Left ventricle myocardium inferior (tissue), 1 donor: ENCODE measurements around the gene PDZRN3. TPM values are rescaled to one million over a fixed set of nuclear protein-coding genes. Genes with fewer than 3 reads are reported as not detected.

ENCODE experiments used
- DNase-seq: peaks from one replicate; pipeline ENCODE4 v3.0.0-alpha.2; 2020
- H3K27ac ChIP-seq: fragments of 200-600 bp; replicated peaks from 2 replicates; pipeline ENCODE4 v1.8.0; 2021
- H3K27me3 ChIP-seq: fragments of 200-600 bp; 2 replicates; pipeline ENCODE4 v1.8.0; 2021; ENCODE audit warnings: low read depth
- H3K36me3 ChIP-seq: fragments of 200-600 bp; 2 replicates; pipeline ENCODE4 v1.8.0; 2021
- H3K4me1 ChIP-seq: fragments of 200-600 bp; 2 replicates; pipeline ENCODE4 v1.8.0; 2021
- H3K4me3 ChIP-seq: fragments of 200-600 bp; 2 replicates; pipeline ENCODE4 v1.8.0; 2021; ENCODE audit warnings: mild to moderate bottlenecking, moderate library complexity
- H3K9me3 ChIP-seq: fragments of 200-600 bp; replicated peaks from 2 replicates; pipeline ENCODE4 v1.8.0; 2021
- intact Hi-C: fragments of 100-400 bp; cut with micrococcal nuclease; formaldehyde crosslinking; loops from one replicate; pipeline ENCODE4 v1.11.0; 2022
- total RNA-seq: library from RNA; stranded (reverse); fragmentation: NEBNext Ultra II Directional; extraction: Animal tissue kit (Norgen Biotek cat#: 25700); gene quantifications from one replicate; pipeline ENCODE4 v1.2.1, GENCODE V29; 2021
- TF ChIP-seq, protein P1 (sequence below): fragments of 200-600 bp; IDR thresholded peaks from 2 replicates; pipeline ENCODE4 v1.8.0; 2021; ENCODE audit warnings: antibody characterized with exemption, mild to moderate bottlenecking, borderline replicate concordance
- donor health status: DM: no; HTN: yes; CAD: no; lungs with severe emphysema.

PDZRN3 gene
- total RNA-seq, 1 donor from 2014 or later: 114 TPM

DNA sequence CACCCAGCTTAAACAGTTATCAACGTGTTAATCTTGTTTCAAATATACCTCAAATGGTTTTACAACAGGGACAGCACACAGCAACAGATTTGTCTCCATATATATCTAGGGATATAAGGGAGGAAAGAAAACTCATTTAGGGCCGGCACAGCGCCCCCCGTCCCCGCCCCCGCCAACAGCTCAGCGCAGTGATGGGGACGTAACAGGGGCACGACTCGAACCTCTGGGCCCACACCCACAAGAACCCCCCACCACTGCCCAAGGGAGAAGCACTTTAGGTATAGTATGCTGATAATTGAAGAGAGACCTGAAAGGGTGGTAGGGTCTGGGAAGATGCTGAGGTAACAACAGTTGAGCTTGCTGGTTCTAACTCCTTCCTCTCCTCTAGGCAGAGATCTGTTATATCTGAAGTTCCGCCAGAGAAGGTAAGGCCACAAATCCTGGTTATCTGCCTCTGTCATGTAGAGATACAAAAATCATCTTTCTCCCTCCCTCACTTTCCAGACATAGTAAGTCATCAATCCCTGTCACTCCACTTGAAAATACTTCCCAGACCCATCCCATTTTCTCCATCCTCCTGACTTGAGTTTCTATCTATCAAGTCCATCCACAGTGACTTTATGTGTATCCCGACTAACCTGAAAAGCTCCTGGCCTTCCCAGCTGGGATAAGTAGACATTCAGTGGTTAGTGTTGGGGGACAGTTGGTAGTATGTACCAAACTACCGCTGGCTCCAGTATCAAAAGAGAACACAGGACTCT, 126.9 kb downstream of the PDZRN3 start:
- TF ChIP-seq, protein P1, sequence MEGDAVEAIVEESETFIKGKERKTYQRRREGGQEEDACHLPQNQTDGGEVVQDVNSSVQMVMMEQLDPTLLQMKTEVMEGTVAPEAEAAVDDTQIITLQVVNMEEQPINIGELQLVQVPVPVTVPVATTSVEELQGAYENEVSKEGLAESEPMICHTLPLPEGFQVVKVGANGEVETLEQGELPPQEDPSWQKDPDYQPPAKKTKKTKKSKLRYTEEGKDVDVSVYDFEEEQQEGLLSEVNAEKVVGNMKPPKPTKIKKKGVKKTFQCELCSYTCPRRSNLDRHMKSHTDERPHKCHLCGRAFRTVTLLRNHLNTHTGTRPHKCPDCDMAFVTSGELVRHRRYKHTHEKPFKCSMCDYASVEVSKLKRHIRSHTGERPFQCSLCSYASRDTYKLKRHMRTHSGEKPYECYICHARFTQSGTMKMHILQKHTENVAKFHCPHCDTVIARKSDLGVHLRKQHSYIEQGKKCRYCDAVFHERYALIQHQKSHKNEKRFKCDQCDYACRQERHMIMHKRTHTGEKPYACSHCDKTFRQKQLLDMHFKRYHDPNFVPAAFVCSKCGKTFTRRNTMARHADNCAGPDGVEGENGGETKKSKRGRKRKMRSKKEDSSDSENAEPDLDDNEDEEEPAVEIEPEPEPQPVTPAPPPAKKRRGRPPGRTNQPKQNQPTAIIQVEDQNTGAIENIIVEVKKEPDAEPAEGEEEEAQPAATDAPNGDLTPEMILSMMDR: no peak
- Histone ChIP-seq H3K4me3 (no peak overlapping the region), H3K4me1 (peaks cover 77% of the 10 kb centered on the region), H3K27me3 (no peaks in the 10 kb centered on the region), H3K36me3 (no peaks in the 10 kb centered on the region), H3K27ac (peak overlapping the region; percentile 76), H3K9me3 (no peaks in the 10 kb centered on the region)
- intact Hi-C loops: no loop called here
- no peak for DNase-seq

DNA sequence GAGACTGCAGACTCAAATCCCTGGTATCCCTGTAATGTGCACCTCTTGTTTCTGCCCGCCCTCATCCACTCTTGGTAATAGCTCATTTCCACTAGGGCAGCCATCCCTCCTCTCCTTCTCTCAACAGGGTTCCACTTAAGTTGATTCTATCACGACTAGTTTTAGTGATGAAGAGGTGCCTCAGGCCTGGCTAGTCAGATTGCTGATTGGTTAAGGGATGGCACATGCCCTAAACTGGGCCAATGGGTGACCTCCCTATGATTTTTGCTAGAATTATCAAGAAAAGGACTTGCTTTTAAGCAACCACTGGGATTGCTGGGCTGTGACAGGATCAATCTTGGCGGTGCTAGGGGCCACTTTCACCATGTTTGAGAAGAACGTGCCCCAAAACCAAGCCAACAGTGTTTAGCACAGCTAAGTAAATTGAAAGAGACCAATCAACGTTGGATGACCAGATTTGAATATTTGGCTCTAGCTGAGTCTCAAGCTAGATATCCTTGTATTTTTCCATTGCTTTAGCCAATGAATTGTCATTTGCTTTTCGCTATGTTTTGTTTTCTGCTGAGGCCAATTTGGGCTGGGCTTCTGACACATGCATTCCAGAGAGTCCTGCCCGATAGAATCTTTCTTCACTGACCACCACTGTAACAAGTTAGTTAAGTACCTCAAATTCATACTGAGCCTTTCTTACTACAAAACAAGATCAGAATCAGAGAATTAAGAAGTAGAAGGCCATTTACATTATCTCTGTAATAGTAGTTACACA, 131.0 kb downstream of the PDZRN3 start:
- TF ChIP-seq, protein P1: no peak
- Histone ChIP-seq H3K9me3 (no peaks in the 10 kb centered on the region), H3K4me1 (peaks cover 79% of the 10 kb centered on the region), H3K4me3 (no peak overlapping the region), H3K27me3 (no peaks in the 10 kb centered on the region), H3K36me3 (no peaks in the 10 kb centered on the region), H3K27ac (peak overlapping the region; percentile 36)
- intact Hi-C loops: no loop called here
- DNase-seq: no peak

DNA sequence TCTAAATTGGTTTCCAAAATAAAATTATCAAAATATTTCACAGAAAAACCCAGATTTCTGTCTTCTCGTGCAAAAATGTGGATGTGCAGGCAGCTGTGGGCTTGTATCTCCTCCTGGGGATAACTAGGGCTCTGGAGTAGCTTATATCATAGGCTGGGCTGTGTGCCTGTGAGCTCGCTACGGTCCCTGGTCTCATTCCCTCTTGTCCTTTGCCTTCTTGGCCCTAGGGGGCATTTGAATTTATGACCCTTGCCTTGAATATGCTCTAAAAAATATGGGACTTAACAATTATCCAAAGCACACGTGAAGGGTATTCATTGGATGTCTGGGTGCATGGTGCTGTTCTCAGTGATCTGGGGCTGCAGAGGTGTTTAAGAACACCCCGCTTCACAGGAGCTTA, 132.6 kb downstream of the PDZRN3 start:
- Histone ChIP-seq H3K27me3 (no peaks in the 10 kb centered on the region), H3K4me3 (no peak overlapping the region), H3K9me3 (no peaks in the 10 kb centered on the region), H3K4me1 (peaks cover 86% of the 10 kb centered on the region), H3K27ac (peak overlapping the region; percentile 81), H3K36me3 (no peaks in the 10 kb centered on the region)
- DNase-seq: no peak
- intact Hi-C loops: no loop called here
- TF ChIP-seq, protein P1: no peak

- no peaks in the 10 kb centered on the region for H3K27me3 ChIP-seq
- intact Hi-C loops: no loop called here
- no peaks in the 10 kb centered on the region for H3K36me3 ChIP-seq
- no peak for DNase-seq
- peaks cover 95% of the 10 kb centered on the region for H3K4me1 ChIP-seq
- TF ChIP-seq, protein P1: no peak
- H3K4me3 ChIP-seq: peak overlapping the region; percentile 26
- H3K9me3 ChIP-seq: no peaks in the 10 kb centered on the region
- peak overlapping the region; percentile 81 for H3K27ac ChIP-seq
These were observed 133.5 kb downstream of the PDZRN3 start for GRCh38 chr3:73491287-73491662.

GRCh38 chr3:73490453-73491286, 134.1 kb downstream of the PDZRN3 start:
- Histone ChIP-seq H3K36me3 (no peaks in the 10 kb centered on the region), H3K9me3 (no peaks in the 10 kb centered on the region), H3K4me3 (peak overlapping the region; percentile 26), H3K4me1 (peaks cover 99% of the 10 kb centered on the region), H3K27me3 (no peaks in the 10 kb centered on the region), H3K27ac (peak overlapping the region; percentile 81)
- TF ChIP-seq, protein P1: no peak
- peak; percentile 47 for DNase-seq
- intact Hi-C loops: no loop called here
